IMR-90 (cell line): ENCODE measurements around the gene C3orf49. TPM values are rescaled to one million over a fixed set of nuclear protein-coding genes. Genes with fewer than 3 reads are reported as not detected.
A peak's percentile ranks its signal among the peaks of the same experiment; 100 is the strongest.

Experiments used
- ATAC-seq: fragments of 200-7000 bp; cut with Tn5 transposase; 2 replicates; pipeline ENCODE4 v1.9.1; 2020; ENCODE audit warnings: low read depth, mild to moderate bottlenecking, moderate library complexity
- BruUV-seq: library from RNA; stranded (reverse); fragments of 400-500 nt; replicated peaks from 2 replicates; lab custom pipeline; 2021; lab: Mats Ljungman, UMichigan
- CTCF ChIA-PET: fragments of 300-600 bp; formaldehyde crosslinking; extraction: SDS; loops from one replicate; lab custom pipeline; 2021; ENCODE audit warnings: antibody characterized with exemption; lab: Yijun Ruan, JAX
- POLR2A ChIA-PET: fragments of 300-600 bp; sonication (Branson Sonifier 250); formaldehyde crosslinking; loops from one replicate; lab custom pipeline; 2022; ENCODE audit warnings: antibody characterized with exemption; ENCODE audit not compliant: unreplicated experiment; lab: Charles Lee
- DNase-seq: peaks from one replicate; pipeline ENCODE4 v3.0.0; 2013
- H2AFZ ChIP-seq: replicated peaks from 2 replicates; pipeline ENCODE3; 2013; ENCODE audit warnings: low read length, mild to moderate bottlenecking; ENCODE audit not compliant: poor library complexity
- H2AK5ac ChIP-seq: 2 replicates; pipeline ENCODE4 v1.6.1; 2013; ENCODE audit warnings: low read depth, low read length, inconsistent platforms
- H2AK9ac ChIP-seq: replicated peaks from 2 replicates; pipeline ENCODE3; 2013; ENCODE audit warnings: mild to moderate bottlenecking, low read depth, low read length, moderate library complexity; ENCODE audit not compliant: poor library complexity
- H2BK120ac ChIP-seq: 2 replicates; pipeline ENCODE4 v1.6.1; 2013; ENCODE audit warnings: low read depth, low read length, inconsistent platforms
- H2BK15ac ChIP-seq: 3 replicates; pipeline ENCODE4 v1.6.1; 2013; ENCODE audit warnings: low read depth, low read length, inconsistent platforms
- H2BK20ac ChIP-seq: 2 replicates; pipeline ENCODE4 v1.6.1; 2013; ENCODE audit warnings: low read depth, mild to moderate bottlenecking, inconsistent platforms, low read length, moderate library complexity
- H2BK5ac ChIP-seq: 2 replicates; pipeline ENCODE4 v1.6.1; 2013; ENCODE audit warnings: mild to moderate bottlenecking, low read depth, low read length, inconsistent platforms; ENCODE audit not compliant: poor library complexity, severe bottlenecking
- H3K14ac ChIP-seq: replicated peaks from 2 replicates; pipeline ENCODE4 v1.6.1; 2013; ENCODE audit warnings: low read depth, low read length, inconsistent platforms
- H3K18ac ChIP-seq: 2 replicates; pipeline ENCODE4 v1.6.1; 2013; ENCODE audit warnings: low read depth, low read length, control low read depth
- H3K23ac ChIP-seq: 2 replicates; pipeline ENCODE4 v1.6.1; 2013; ENCODE audit warnings: low read depth, low read length, inconsistent platforms
- H3K27ac ChIP-seq: 2 replicates; pipeline ENCODE4 v1.5.1; 2013; ENCODE audit warnings: mild to moderate bottlenecking, control low read depth, low read length; ENCODE audit not compliant: insufficient read depth
- H3K27me3 ChIP-seq: 2 replicates; pipeline ENCODE4 v1.6.1; 2013; ENCODE audit warnings: low read length; ENCODE audit not compliant: control insufficient read depth, insufficient read depth
- H3K36me3 ChIP-seq: 2 replicates; pipeline ENCODE4 v1.6.1; 2013; ENCODE audit warnings: low read length, mixed read lengths; ENCODE audit not compliant: control insufficient read depth, insufficient read depth
- H3K4ac ChIP-seq: 2 replicates; pipeline ENCODE4 v1.6.1; 2013; ENCODE audit warnings: low read depth, low read length, inconsistent platforms
- H3K4me1 ChIP-seq: 2 replicates; pipeline ENCODE4 v1.6.1; 2013; ENCODE audit warnings: low read length, mixed read lengths; ENCODE audit not compliant: control insufficient read depth, insufficient read depth
- H3K4me2 ChIP-seq: 2 replicates; pipeline ENCODE4 v1.6.1; 2013; ENCODE audit warnings: low read depth, mild to moderate bottlenecking, control low read depth, low read length, moderate library complexity
- H3K4me3 ChIP-seq: 2 replicates; pipeline ENCODE4 v1.5.1; 2013; ENCODE audit warnings: low read depth, mild to moderate bottlenecking, control low read depth, low read length, moderate library complexity; ENCODE audit not compliant: insufficient read depth
- H3K56ac ChIP-seq: 2 replicates; pipeline ENCODE4 v1.6.1; 2013; ENCODE audit warnings: low read length, inconsistent platforms; ENCODE audit not compliant: insufficient read depth; ENCODE audit errors: extremely low read depth
- H3K79me1 ChIP-seq, 2 experiments: 2 replicates each; pipeline ENCODE4 v1.6.1; 2013; ENCODE audit warnings: low read length in 2 of 2, inconsistent platforms in 1 of 2, low read depth in 1 of 2
- H3K9ac ChIP-seq: 2 replicates; pipeline ENCODE4 v1.6.1; 2013; ENCODE audit warnings: low read depth, low read length, control low read depth
- H3K9me1 ChIP-seq: 2 replicates; pipeline ENCODE4 v1.6.1; 2013; ENCODE audit warnings: low read length, inconsistent platforms; ENCODE audit not compliant: insufficient read depth
- H3K9me3 ChIP-seq: 2 replicates; pipeline ENCODE4 v1.6.1; 2013; ENCODE audit warnings: low read length; ENCODE audit not compliant: control insufficient read depth, insufficient read depth
- H4K20me1 ChIP-seq: 2 replicates; pipeline ENCODE4 v1.6.1; 2013; ENCODE audit warnings: low read length, inconsistent platforms; ENCODE audit not compliant: insufficient read depth
- H4K5ac ChIP-seq: 2 replicates; pipeline ENCODE4 v1.6.1; 2013; ENCODE audit warnings: mild to moderate bottlenecking, low read depth, low read length, control low read depth
- H4K8ac ChIP-seq, 2 experiments: 2 replicates each; pipeline ENCODE4 v1.6.1; 2013; ENCODE audit warnings: low read depth in 2 of 2, low read length in 2 of 2, control low read depth in 1 of 2, inconsistent platforms in 1 of 2
- H4K91ac ChIP-seq: 2 replicates; pipeline ENCODE4 v1.6.1; 2013; ENCODE audit warnings: low read depth, low read length, inconsistent platforms; ENCODE audit not compliant: insufficient read depth
- CHD1 ChIP-seq: IDR thresholded peaks from 2 replicates; pipeline ENCODE4 v1.6.1; 2012; ENCODE audit warnings: low read depth, low read length, improper control_type of control experiment
- CTCF ChIP-seq: conservative IDR thresholded peaks from 2 replicates; pipeline ENCODE4 v1.5.1; 2012; ENCODE audit warnings: mild to moderate bottlenecking, low read depth, low read length, improper control_type of control experiment
- FOS ChIP-seq: fragments of 150-350 bp; IDR thresholded peaks from 2 replicates; pipeline ENCODE4 v1.6.1; 2016; ENCODE audit warnings: low read depth, low read length
- MXI1 ChIP-seq: IDR thresholded peaks from 2 replicates; pipeline ENCODE4 v1.6.1; 2012; ENCODE audit warnings: low read depth, mild to moderate bottlenecking, low read length, moderate library complexity, borderline replicate concordance
- NFE2L2 ChIP-seq: fragments of 150-350 bp; IDR thresholded peaks from 2 replicates; pipeline ENCODE4 v1.6.1; 2016; ENCODE audit warnings: low read depth, mild to moderate bottlenecking, low read length
- POLR2A ChIP-seq: IDR thresholded peaks from 2 replicates; pipeline ENCODE4 v1.6.1; 2012; ENCODE audit warnings: mild to moderate bottlenecking, low read depth, low read length
- WGBS, 2 experiments: methylation state at CpG; one replicate each; pipeline versions ENCODE4 v1.1.5 to v1.1.7; 2013; ENCODE audit warnings: missing lambda C conversion rate in 2 of 2; ENCODE audit not compliant: insufficient read length in 1 of 2; ENCODE audit errors: extremely low coverage in 2 of 2; 5-methylcytosine and 5-hydroxymethylcytosine counted together
- dilution Hi-C: fragments of 300-500 bp; cut with HindIII; formaldehyde crosslinking; loops from one replicate; pipeline ENCODE4 v1.14.3; 2018; ENCODE audit warnings: low sequenced_read_pairs; ENCODE audit not compliant: unreplicated experiment
- in situ Hi-C: fragments of 300-500 bp; cut with MboI; formaldehyde crosslinking; loops from 3 replicates; pipeline ENCODE4 v1.14.3; 2019; ENCODE audit warnings: low sequenced_read_pairs, inconsistent platforms, mixed read lengths
- intact Hi-C: fragments of 100-400 bp; cut with micrococcal nuclease; formaldehyde crosslinking; loops from 2 replicates; pipeline ENCODE4 v1.10.0; 2022
- polyA plus RNA-seq, 3 experiments: library from polyadenylated mRNA; depleted of rRNA; stranded (reverse); fragments of >200 nt; gene quantifications; 2 replicates each; pipeline ENCODE4 v1.2.3, GENCODE V29; 2012; ENCODE audit warnings: low replicate concordance in 1 of 3
- total RNA-seq: library from RNA; depleted of rRNA; stranded (reverse); fragments of >200 nt; gene quantifications from 2 replicates; pipeline ENCODE4 v1.2.3, GENCODE V29; 2012

Gene C3orf49
- total and polyA plus RNA-seq, 2 of the 4 experiments (the other 2 are of a cell fraction) = not detected

- Histone ChIP-seq H3K9me3 (no peaks in the 10 kb centered on the region), H3K27me3 (no peaks in the 10 kb centered on the region), H2AFZ (no peak overlapping the region), H3K4me2 (no peak overlapping the region), H3K9me1 (peaks cover 3% of the 10 kb centered on the region; the same call in 1 of the 2 replicates), H3K9ac (no peak overlapping the region), H2BK120ac (no peak overlapping the region), H3K79me1 (0 out of 4 replicates have a peak, but pooled peaks cover 0 to 3% of the 10 kb centered on the region in 2 experiments), H4K91ac (no peak overlapping the region), H2BK5ac (peak overlapping the region; percentile 2), H2AK5ac (no peak overlapping the region), H3K56ac (no peak overlapping the region), H4K8ac (no peak overlapping the region), H3K27ac (no peak overlapping the region; the same call in 1 of the 2 replicates), H3K4me3 (no peak overlapping the region), H3K23ac (no peak overlapping the region), H3K14ac (no peak overlapping the region), H3K4me1 (peaks cover 2% of the 10 kb centered on the region; the same call in 1 of the 2 replicates), H2BK15ac (no peak overlapping the region), H4K5ac (no peak overlapping the region), H4K20me1 (no peaks in the 10 kb centered on the region), H3K18ac (no peak overlapping the region), H2AK9ac (no peak overlapping the region), H2BK20ac (no peak overlapping the region), H3K4ac (no peak overlapping the region), H3K36me3 (peaks cover 5% of the 10 kb centered on the region)
- ATAC-seq (peak; percentile 74), DNase-seq (peak; percentile 87)
- intact Hi-C loops (loop anchor here (5.0 kb wide), 1 partner anchor 168 kb away; no protein-coding TSS in a partner anchor), dilution Hi-C loops (no loop called here), in situ Hi-C loops (loop anchor here (25.0 kb wide), 1 partner anchor 1212 kb away; no protein-coding TSS in a partner anchor)
- TF ChIP-seq FOS (peak; percentile 53; the same call in 1 of the 2 replicates), MXI1 (no peak), NFE2L2 (no peak), CTCF (no peak), POLR2A (no peak), CHD1 (no peak)
- ChIA-PET POLR2A (no interaction called here), CTCF (interaction anchor here (0.6 to 0.7 kb wide), 3 partner anchors 83 to 169 kb away, joined by 3 to 5 read pairs (median 3); no protein-coding TSS in a partner anchor)
- no TSS peak for BruUV-seq
- WGBS, 2 experiments = no CpG with 5 or more reads among the region's 4 CpGs
These were observed 5.2 kb downstream of the C3orf49 start for GRCh38 chr3:63824309-63824708.
